IPS-11a (cell line): Measurements from ENCODE around the gene SMAD4.
"Not testable (repeated sequence)": the region's sequence is repeated elsewhere in the genome, so short reads cannot be mapped to it uniquely, and the experiment has no call there.

Source experiments
- H3K4me3 ChIP-seq: one replicate; pipeline ENCODE4 v1.5.1; 2013; ENCODE audit warnings: low read depth, low read length, control low read depth

The SMAD4 gene

DNA sequence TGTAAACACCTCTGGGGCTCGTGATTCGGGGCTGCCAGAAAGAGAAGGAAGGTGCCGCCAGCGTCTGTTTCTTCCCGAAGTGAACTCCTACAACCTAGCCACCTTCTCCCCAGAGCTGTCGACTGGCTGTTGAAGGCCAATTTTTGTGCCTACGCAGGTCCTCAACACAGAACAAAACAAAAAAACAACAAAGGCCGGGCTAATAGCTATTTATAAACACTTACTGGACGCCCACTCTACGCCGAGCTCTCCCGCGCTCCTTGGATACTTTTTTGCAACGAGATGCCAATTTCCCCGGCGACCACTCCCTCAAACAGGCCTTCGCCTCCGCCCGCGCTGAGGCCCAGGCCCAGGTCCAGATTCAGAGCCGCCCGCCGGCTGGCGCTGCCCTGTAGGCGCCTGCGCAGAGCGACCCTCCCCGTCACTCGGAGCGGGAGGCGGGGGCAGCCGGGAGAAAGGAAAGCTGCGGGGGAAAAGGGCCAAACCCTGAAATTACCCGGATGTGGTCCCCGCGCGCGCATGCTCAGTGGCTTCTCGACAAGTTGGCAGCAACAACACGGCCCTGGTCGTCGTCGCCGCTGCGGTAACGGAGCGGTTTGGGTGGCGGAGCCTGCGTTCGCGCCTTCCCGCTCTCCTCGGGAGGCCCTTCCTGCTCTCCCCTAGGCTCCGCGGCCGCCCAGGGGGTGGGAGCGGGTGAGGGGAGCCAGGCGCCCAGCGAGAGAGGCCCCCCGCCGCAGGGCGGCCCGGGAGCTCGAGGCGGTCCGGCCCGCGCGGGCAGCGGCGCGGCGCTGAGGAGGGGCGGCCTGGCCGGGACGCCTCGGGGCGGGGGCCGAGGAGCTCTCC is at the start of gene SMAD4:
Gene SMAD4 (plus strand): TSS at position 520 of the 843 bp plus-strand sequence. CDS start 16,834 bp downstream, outside the sequence.
- peak within 1 kb of the TSS; percentile 88 for H3K4me3 ChIP-seq

DNA sequence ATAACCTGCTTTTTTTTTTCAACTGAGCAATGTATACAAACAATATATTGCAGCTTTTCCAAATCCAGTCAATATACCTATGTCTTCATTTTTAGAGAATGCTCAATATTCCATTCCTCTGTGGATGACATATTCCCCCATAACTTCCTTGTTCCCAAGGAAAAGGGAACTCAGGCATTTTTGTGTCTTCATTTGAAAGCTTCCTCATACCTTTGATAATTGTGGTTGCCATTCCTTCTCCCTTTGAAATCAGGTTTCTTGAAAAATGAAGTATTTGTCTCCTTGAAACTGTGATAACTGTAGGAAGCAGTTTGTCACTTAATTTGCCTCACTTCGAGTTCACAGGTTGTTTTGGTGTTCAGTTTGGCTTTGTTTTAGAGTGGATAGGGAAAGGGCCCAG is 48.6 kb upstream of the SMAD4 start:
- no peak overlapping the region for H3K4me3 ChIP-seq

DNA sequence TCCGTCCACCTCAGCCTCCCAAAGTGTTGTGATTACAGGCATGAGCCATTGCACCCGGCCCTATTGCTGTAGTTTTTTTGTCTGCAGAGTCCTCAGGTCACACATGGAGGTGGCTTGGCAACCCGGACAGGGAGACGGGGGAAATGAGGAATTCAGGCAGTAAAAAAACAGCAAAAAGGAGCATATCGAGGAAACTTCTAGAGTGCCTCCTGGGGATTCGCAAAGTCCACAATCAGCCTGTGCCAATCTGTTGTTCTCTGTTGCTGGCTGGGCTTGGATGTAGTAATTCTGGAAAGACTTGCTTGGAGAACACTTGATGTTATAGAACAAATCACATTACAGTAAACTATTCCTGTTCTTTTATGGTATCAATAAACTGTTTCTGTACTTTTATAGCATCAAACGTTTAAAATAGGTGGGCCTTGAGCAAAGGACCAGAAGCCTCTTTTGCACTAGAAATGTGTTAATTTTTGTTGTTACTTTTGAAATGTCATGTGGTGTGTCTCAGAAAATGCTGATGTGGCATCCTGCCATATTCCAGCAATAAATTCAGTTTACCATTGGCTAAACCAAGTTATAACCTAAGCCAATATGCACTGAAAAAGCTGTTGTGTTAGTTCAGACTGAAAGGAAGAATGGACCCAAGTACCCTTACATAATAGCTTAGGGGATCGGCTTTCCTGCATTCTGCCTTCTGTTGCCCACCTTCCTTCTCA is 47.8 kb upstream of the SMAD4 start:
- no peak overlapping the region for H3K4me3 ChIP-seq

DNA sequence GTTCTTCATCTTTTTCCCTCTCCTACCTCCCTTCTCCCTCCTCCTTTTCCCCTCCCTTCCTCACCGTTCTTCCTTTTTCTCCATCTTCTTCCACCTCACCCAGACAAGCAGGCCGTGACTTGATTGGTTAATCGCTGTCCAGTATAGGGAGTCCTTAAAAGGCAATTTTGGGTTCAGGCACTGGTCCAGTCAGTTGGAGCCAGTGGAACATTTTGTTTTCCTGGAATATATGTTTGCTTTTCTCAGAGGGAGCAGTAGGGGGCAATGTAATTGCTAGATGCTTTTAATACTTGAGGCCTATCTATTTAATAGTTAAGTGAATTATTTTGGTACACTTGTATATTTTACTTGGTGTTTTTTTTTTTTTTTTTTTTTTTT is 47.2 kb upstream of the SMAD4 start:
- no peak overlapping the region for H3K4me3 ChIP-seq

DNA sequence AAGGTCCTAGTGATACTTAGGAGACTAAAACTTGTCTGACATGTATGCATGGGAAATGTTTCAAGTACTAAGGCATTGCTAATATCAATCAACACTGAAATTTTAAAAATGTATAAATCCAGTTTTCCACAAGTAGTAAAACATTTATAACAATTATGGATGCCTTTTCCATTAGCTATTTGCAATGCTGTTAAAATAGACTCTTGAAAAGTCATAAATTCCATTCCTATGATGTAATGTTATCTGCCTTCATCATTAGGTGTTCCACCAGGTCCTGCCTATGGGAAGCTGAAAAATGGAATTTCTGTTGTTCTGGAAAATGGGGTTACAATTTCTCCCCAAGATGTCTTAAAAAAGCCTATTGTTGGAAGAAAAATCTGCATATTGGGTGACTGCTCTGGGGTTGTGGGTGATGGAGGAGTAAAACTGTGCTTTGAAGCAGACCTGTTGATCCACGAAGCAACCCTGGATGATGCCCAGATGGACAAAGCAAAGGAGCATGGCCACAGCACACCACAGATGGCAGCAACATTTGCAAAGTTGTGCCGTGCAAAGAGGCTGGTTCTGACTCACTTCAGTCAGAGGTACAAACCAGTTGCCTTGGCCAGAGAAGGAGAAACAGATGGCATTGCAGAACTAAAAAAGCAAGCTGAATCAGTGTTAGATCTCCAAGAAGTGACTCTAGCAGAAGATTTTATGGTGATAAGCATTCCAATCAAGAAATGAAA is 43.5 kb upstream of the SMAD4 start:
- H3K4me3 ChIP-seq = no peak overlapping the region

DNA sequence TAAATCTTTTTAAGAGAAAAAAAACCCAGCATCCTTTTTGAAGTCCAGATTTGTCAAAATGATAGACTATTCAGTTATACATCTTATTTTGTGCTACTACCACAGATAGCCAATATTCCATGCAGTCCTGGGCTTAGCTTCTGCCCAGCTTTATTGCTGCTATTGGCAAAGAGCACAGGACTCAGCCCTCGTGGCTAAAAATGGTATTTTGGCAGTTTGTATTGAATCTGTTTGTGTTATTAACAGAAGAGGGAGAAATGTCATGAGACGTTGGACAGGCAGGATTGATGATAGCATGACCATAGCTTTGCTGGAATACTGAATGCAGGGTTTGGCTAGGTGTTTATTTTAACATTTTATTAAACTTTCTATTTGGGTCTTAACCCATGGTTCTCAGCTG is 42.8 kb upstream of the SMAD4 start:
- no peak overlapping the region for H3K4me3 ChIP-seq

DNA sequence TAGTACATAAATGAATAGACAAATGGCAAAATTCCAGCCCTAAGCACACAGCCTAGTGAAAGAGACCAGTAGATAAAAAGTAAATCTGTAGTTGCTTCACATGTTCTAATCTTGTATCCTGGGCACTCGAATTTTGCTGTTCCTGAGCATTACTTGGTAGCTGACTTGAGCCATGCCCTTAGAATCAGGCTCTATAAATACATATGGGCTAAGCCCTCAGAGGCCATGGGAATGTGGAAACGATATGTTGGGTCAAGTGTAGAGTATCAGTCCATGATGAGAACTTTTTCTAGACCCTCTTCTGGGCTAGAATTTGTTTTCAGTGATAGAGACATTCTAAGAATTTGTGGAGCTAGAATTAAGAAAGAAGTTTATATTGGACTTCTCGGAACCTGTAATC is 40.3 kb upstream of the SMAD4 start:
- no peak overlapping the region for H3K4me3 ChIP-seq

DNA sequence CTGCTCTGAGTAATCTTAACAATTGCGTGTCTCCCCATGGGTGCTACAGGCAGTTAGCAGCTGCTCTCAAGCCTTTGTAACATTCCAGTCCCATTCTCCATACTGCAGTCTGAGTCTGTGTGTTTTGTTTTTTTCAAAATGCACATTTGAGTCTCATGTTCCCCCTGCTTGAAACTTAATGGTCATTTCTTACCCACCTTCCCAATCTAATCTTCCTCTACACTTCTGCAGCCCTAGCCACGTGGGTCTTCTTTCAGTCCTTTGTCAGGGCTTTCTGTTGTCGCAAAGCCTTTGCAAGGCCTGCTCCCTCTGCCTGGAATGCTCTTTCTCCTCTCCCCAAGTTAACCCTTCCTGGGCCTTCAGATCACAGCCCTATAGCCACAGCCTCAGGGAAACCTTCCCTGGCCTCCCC is 37.7 kb upstream of the SMAD4 start:
- H3K4me3 ChIP-seq = no peak overlapping the region

DNA sequence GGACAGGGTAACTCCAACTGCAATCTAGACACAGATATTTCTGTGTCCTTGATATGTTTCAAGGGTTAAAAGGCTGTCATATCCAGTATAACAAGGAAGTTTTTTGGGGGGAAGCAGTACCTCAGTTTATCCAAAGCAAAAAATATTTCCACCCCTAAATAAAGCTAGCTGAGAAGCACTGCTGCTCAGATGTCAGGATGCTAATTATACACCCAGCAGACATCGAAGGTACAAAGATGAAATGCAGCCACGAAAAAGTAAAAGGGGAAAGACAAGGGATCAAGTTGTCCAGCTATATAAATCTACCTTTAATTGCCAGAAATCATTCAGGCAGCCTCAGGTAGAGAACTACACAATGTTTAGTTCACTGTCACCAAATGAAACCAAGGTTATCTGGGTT is 36.0 kb upstream of the SMAD4 start:
- H3K4me3 ChIP-seq = no peak overlapping the region

DNA sequence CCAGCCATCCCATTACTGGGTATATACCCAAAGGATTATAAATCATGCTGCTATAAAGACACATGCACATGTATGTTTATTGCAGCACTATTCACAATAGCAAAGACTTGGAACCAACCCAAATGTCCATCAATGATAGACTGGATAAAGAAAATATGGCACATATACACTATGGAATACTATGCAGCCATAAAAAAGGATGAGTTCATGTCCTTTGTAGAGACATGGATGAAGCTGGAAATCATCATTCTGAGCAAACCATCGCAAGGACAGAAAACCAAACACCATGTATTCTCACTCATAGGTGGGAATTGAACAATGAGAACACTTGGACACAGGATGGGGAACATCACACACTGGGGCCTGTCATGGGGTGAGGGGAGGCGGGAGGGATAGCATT is 26.8 kb upstream of the SMAD4 start:
- H3K4me3 ChIP-seq = not testable (repeated sequence)

DNA sequence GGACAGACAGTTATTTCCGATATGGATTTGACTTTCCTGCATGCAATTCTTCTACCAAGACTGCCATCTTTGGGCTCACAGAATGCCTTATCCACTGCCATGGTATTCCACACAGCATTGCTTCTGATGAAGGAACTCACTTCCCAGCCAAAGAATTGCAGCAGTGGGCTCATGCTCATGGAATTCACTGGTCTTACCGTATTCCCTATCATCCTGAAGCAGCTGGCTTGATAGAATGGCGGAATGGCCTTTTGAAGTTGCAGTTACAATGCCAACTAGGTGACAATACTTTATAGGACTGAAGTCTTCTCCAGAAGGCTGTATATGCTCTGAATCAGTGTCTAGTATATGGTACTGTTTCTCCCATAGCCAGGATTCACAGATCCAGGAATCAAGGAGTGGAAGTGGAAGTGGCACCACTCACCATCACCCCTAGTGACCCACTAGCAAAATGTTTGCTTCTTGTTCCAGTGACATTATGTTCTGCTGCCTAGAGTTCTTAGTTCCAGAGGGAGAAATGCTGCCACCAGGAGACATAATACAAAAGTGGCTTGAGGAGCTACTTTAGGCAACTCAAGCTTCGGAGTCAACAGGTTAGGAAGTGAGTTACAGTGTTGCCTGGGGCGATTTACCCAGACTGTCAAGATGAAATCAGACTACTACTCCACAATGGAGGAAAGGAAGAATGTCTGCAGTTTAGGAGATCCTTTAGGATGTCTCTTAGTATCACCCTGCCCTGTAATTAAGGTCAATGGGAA is 23.8 kb upstream of the SMAD4 start:
- H3K4me3 ChIP-seq = no peak overlapping the region

DNA sequence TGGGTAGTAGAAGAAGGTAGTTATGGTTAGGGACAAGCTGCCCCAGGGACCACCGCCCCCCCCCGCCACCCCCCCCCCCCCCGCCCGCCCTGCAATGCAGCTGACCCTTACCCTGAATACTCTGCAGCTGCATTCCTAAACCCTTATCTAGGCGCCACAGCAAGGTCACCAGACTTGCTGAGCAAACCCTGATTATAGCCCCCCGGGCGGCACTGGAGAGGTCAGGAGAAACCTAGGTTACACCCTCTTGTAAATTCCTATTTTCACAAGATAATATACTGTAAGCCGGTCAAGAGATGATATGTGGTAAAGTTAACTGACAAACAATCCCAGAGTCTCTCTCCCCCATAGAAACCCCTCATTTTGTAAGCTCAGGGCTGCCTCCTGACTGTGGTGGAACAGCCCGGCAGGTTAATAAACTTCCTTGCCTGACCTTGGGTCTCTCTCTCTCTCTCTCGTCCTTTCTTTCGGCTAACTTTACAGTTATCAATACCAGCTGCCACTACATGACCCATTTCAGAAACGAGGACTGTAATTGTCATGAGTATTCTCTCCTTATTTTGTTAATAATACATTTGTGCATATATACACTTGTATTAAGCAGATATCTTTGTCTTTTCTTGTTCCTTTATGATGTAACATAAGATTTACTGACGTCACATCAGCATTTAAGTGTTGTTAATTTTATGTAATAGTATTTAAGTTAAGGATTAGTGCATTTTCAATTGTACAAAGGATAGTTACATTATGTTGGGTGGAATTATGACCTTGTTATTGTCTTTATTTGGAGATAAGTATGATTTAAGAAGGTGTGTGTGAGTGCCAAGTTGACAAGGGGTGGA is 22.8 kb upstream of the SMAD4 start:
- H3K4me3 ChIP-seq = no peak overlapping the region

DNA sequence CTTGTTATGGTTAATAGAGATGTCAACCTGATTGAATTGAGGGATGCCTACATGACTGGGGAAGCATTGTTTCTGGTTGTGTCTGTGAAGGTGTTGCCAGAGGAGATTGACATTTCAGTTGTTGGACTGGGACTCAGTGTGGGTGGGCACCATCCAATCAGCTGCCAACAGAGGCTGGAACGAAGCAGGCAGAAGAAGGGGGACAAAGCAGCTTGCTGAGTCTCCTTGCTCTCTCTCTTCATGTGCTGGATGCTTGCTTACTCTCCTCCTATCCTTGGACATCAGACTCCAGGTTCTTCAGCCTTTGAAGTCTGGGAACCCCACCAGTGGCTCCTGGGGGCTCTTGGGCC is 22.2 kb upstream of the SMAD4 start:
- H3K4me3 ChIP-seq = no peak overlapping the region

DNA sequence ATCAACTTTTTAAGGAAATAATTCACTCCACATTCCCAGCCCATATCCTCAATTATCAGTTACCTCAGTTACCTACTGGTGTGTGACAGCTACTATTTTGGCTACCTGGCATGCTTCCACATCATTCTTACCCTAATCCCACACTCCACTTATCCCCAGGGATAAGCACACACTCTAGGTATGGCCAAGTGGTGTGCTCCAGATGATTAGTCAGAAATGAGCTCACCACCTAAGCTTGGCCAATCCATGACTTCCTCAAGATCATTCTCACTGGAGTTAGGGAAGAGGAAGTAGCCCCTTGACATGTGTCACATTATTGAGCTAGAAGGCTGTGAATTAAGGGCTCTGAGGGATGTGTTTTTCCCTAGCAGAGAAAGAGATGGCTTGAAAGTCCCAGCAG is 20.9 kb upstream of the SMAD4 start:
- no peak overlapping the region for H3K4me3 ChIP-seq

DNA sequence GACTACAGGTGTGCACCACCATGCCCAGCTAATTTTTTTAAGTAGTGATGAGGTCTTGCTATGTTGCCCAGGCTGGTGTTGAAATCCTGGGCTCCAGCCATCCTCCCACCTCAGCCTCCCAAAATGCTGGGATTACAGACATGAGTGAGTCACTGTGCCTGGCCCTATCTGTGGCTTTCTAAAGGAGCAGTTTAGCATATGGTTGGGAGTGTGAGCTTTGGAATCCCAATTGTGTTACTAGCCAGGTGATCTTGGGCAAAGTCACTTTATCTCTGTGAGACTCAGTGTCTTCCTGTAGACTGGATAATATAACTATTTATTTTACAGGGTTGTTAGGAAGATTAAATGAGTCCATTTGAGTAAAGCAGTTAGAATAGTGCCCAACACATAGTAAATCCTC is 19.8 kb upstream of the SMAD4 start:
- H3K4me3 ChIP-seq = no peak overlapping the region

DNA sequence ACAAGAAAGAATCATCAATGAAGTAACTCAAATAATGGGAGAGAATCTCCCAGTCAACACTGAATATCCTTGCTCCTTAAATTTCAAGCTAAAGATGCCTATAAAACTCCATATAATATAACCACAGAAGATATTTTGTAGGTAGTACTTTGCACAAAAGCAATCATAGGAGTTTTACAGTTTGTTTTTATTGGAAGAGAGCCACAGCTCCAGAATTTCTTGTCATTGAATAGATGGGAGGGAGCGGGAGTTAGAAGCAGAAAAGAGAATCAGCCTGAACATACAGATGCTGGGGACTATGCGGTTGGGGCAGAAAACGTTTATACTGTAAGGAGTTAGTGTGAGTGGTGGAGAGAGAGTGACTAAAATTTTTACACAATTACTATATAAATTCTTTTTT is 18.3 kb upstream of the SMAD4 start:
- H3K4me3 ChIP-seq = no peak overlapping the region

DNA sequence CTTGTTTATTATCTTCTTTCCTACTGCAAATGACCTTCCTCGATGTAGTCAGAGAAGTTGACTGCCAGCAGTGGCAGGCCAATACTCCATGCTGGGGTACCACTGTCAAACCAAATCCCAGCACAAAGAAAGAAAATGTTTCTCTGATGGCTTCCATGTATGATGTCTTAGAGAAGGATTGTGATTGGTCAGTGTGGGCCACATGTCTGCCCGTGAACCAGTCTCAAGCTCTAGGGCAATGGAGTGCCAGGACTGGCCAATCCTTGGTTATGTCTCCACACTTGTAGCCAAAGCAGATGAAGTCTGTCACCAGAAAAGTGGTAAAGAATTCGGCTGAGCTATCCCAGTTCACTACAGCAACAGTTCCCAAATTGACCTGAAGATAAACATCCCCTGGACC is 17.6 kb upstream of the SMAD4 start:
- H3K4me3 ChIP-seq = no peak overlapping the region

DNA sequence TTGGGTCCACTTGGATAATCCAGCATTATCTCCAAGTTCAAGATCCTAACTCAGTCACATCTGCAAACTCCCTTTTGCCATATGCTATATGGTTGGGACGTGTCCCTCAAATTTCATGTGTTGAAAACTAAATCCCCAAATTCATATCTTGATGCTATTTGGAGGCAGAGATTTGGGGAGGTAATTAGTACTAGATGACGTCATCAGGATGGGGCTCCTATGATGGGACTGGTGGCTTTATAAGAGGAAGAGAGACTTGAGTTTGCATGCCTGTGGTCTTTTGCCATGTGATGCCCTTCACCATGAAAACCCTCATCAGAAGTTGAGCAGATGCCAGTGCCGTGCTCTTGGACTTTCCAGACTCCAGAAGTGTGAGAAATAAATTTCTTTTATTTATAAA is 16.8 kb upstream of the SMAD4 start:
- H3K4me3 ChIP-seq = no peak overlapping the region

DNA sequence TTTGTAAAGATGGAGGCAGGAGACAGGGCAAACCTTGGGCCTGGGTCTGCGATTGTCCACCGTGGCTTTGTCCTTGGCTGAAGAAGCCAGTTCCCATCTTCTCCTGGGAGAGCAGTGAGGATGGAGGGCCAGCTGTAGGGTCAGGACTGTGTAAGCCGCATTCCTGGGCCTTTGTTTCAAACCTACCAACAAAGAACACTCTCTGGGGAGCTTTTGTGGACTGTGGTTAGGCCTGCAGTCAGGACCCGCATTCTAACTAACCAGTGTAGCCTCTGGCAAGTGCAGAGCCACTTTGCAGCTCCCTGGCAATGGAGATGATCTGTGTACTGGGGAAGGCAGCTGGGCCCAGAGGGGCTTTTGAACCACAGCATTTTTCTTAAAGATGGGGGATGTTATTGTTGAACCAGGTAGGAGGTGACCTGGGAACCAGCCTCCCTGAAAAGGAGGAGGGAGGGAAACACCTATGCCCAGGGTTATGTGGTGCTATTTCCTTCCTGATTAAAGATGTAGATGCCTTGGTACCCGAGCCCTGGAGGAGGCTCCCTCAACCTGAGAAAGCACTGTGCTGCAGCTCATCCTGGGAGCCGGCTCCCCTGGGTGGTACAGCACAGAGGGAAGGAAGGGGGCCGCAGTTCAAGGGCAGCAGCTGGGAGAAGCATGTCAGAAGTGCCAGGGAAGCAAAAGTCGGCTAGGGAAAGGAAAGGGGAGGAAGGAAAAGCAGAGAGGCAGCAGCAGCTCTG is 12.7 kb upstream of the SMAD4 start:
- H3K4me3 ChIP-seq = no peak overlapping the region

DNA sequence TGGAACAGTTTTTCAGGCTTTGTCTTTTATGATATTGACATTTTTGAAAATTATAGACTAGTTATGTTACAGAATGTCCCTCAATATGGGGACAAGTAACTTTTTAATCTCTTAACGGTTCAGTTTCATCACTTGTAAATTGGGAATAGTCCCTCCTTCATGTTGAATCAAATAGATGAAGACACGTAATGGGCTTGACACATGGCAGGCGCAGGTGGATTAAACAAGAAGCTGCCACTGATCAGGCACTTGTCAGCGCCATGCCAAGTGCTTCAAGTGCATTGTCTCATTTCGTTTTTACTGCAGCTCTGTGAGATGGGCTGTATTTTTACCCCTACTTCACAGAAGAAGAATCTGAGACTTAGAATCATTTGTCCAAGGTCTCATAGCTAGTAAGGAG is 9.5 kb upstream of the SMAD4 start:
- H3K4me3 ChIP-seq = no peak overlapping the region
